Liver (tissue), 9 donors: ENCODE results near the gene ZNF771. TPM values are rescaled to one million over a fixed set of nuclear protein-coding genes. Genes with fewer than 3 reads are reported as not detected.

Experiments
- DNase-seq: peaks from one replicate; pipeline ENCODE4 v3.0.0-alpha.2; 2017; ENCODE audit warnings: low spot score
- H3K27ac ChIP-seq, 2 donors: one replicate each; pipeline ENCODE4 v1.7.0; 2013; ENCODE audit warnings: inconsistent platforms in 2 of 2, low read length in 2 of 2, control low read depth in 1 of 2, low read depth in 1 of 2, mild to moderate bottlenecking in 1 of 2
- H3K27me3 ChIP-seq, 4 donors: one replicate each; pipeline versions ENCODE4 v1.6.1 to v1.7.0; 2013; ENCODE audit warnings: low read length in 3 of 4, inconsistent platforms in 1 of 4, mild to moderate bottlenecking in 1 of 4, moderate library complexity in 1 of 4; ENCODE audit not compliant: control insufficient read depth in 4 of 4, insufficient read depth in 4 of 4
- H3K36me3 ChIP-seq, 4 donors: one replicate each; pipeline versions ENCODE4 v1.6.1 to v1.7.0; 2013; ENCODE audit warnings: low read length in 3 of 4, mild to moderate bottlenecking in 3 of 4, low read depth in 1 of 4, moderate library complexity in 1 of 4; ENCODE audit not compliant: control insufficient read depth in 4 of 4, insufficient read depth in 3 of 4
- H3K4me1 ChIP-seq, 4 donors: one replicate each; pipeline versions ENCODE4 v1.6.1 to v1.7.0; 2013; ENCODE audit warnings: low read length in 3 of 4, mild to moderate bottlenecking in 3 of 4, moderate library complexity in 1 of 4; ENCODE audit not compliant: control insufficient read depth in 4 of 4, insufficient read depth in 4 of 4
- H3K4me3 ChIP-seq, 3 donors: one replicate each; pipeline versions ENCODE4 v1.6.1 to v1.7.0; 2013; ENCODE audit warnings: low read length in 3 of 3, control low read depth in 1 of 3, low read depth in 1 of 3, mild to moderate bottlenecking in 1 of 3
- H3K9ac ChIP-seq, 2 donors: one replicate each; pipeline ENCODE4 v1.7.0; 2013; ENCODE audit warnings: low read length in 2 of 2, mild to moderate bottlenecking in 2 of 2, moderate library complexity in 2 of 2, control low read depth in 1 of 2, low read depth in 1 of 2
- H3K9me3 ChIP-seq, 4 donors: one replicate each; pipeline versions ENCODE4 v1.6.1 to v1.7.0; 2013; ENCODE audit warnings: low read length in 3 of 4; ENCODE audit not compliant: control insufficient read depth in 4 of 4
- CTCF ChIP-seq: fragments of 150-350 bp; IDR thresholded peaks from 2 replicates; pipeline ENCODE4 v1.5.1; 2017; ENCODE audit warnings: improper control_type of control experiment, low read depth, low read length; ENCODE audit not compliant: missing input control
- EGR1 ChIP-seq, 2 donors: IDR thresholded peaks; 2 replicates each; pipeline ENCODE4 v1.6.1; 2016 to 2018; ENCODE audit warnings: antibody characterized with exemption in 2 of 2, low read depth in 2 of 2
- FOXA1 ChIP-seq: IDR thresholded peaks from 2 replicates; pipeline ENCODE4 v1.6.1; 2016; ENCODE audit warnings: antibody characterized with exemption
- FOXA2 ChIP-seq: IDR thresholded peaks from 2 replicates; pipeline ENCODE4 v1.6.1; 2016; ENCODE audit warnings: antibody characterized with exemption
- GABPA ChIP-seq, 2 donors: IDR thresholded peaks in 1 of 2; conservative IDR thresholded peaks in 1 of 2; 2 replicates each; pipeline ENCODE4 v1.6.1; 2016; ENCODE audit warnings: antibody characterized with exemption in 2 of 2, mild to moderate bottlenecking in 1 of 2, moderate library complexity in 1 of 2
- JUND ChIP-seq, 2 donors: IDR thresholded peaks; 2 replicates each; pipeline ENCODE4 v1.6.1; 2016; ENCODE audit warnings: antibody characterized with exemption in 2 of 2
- MAX ChIP-seq: IDR thresholded peaks from 2 replicates; pipeline ENCODE4 v1.6.1; 2016; ENCODE audit warnings: antibody characterized with exemption
- RAD21 ChIP-seq, 2 donors: IDR thresholded peaks; 2 replicates each; pipeline ENCODE4 v1.6.1; 2016; ENCODE audit warnings: antibody characterized with exemption in 2 of 2, mild to moderate bottlenecking in 2 of 2
- REST ChIP-seq: IDR thresholded peaks from 2 replicates; pipeline ENCODE4 v1.6.1; 2016; ENCODE audit warnings: antibody characterized with exemption, mild to moderate bottlenecking
- RXRA ChIP-seq, 2 donors: IDR thresholded peaks; 2 replicates each; pipeline ENCODE4 v1.6.1; 2017 to 2018; ENCODE audit warnings: antibody characterized with exemption in 2 of 2, mild to moderate bottlenecking in 1 of 2
- SP1 ChIP-seq: IDR thresholded peaks from 2 replicates; pipeline ENCODE4 v1.6.1; 2018; ENCODE audit warnings: antibody characterized with exemption, mild to moderate bottlenecking
- TAF1 ChIP-seq: conservative IDR thresholded peaks from 2 replicates; pipeline ENCODE4 v1.6.1; 2016; ENCODE audit warnings: antibody characterized with exemption, mild to moderate bottlenecking
- YY1 ChIP-seq: IDR thresholded peaks from 2 replicates; pipeline ENCODE4 v1.6.1; 2016; ENCODE audit warnings: antibody characterized with exemption, mild to moderate bottlenecking
- ZBTB33 ChIP-seq: IDR thresholded peaks from 2 replicates; pipeline ENCODE4 v1.6.1; 2016; ENCODE audit warnings: antibody characterized with exemption
- WGBS: extraction: QIAGEN DNeasy Blood & Tissue Kit; methylation state at CpG from one replicate; pipeline ENCODE4 v1.1.7; 2013; 5-methylcytosine and 5-hydroxymethylcytosine counted together
- polyA plus RNA-seq, 2 donors: library from polyadenylated mRNA; stranded (reverse) in 1 of 2; unstranded in 1 of 2; fragments of 200-250 nt in 1 of 2; fragments of >200 nt in 1 of 2; fragmentation: Nextera tagmentation in 1 of 2; extraction: Ambion mirVana in 1 of 2; gene quantifications; one replicate each; pipeline versions ENCODE4 v1.2.1 to v1.2.3, GENCODE V29; 2013 to 2015
- total RNA-seq, 2 donors: library from RNA; depleted of rRNA; stranded (reverse); fragments of >200 nt; gene quantifications; one replicate each; pipeline ENCODE4 v1.2.3, GENCODE V29; 2014
- donor health status: healthy.
- donor health status: healthy.
- donor health status: healthy.
- donor health status: healthy.
- donor health status: healthy.

ZNF771 gene
- total and polyA plus RNA-seq, 4 donors = 2.6 to 8.0 (median 5.2) TPM

- TF ChIP-seq REST (no peak), FOXA1 (no peak), MAX (no peak), ZBTB33 (no peak)
Measured at GRCh38 chr16:30377812-30378235, 29.6 kb upstream of the ZNF771 start (continued).

- Histone ChIP-seq H3K9ac (peak overlapping the region; percentile 29 to 65), H3K4me1 (peaks cover 5 to 15% (median 9%) of the 10 kb centered on the region in 4 donors), H3K9me3 (no peaks in the 10 kb centered on the region), H3K27me3 (no peaks in the 10 kb centered on the region), H3K36me3 (no peaks in the 10 kb centered on the region), H3K4me3 (peak overlapping the region; percentile 51 to 85 (median 62)), H3K27ac (peak overlapping the region; percentile 97 to 99)
- TF ChIP-seq YY1 (peak; percentile 20), RXRA (IDR thresholded peaks at IDR 0.05) (peak in 1 of 2 donors; percentile 3), RAD21 (IDR thresholded peaks at IDR 0.05) (peak in 1 of 2 donors; percentile 22), SP1 (peak; percentile 80), REST (peak; percentile 69), GABPA (IDR thresholded peaks at IDR 0.05 in 1 of 2, conservative IDR thresholded peaks at IDR 0.05 in 1 of 2) (peak in 1 of 2 donors; percentile 46), TAF1 (no peak), FOXA2 (no peak), EGR1 (IDR thresholded peaks at IDR 0.05; ENCODE audit: low read depth in 2 of 2) (peak in 1 of 2 donors; percentile 24), CTCF (no peak), JUND (IDR thresholded peaks at IDR 0.05) (no peak)
- DNase-seq = peak; percentile 100
- WGBS = under 1% methylated on average over 67 of the region's 67 CpGs
Measured at GRCh38 chr16:30378236-30379157, 28.9 kb upstream of the ZNF771 start.
